ENCODE measurements around the gene SFTA2.
A peak's percentile ranks its signal among the peaks of the same experiment; 100 is the strongest.
"Not testable (repeated sequence)": the region's sequence is repeated elsewhere in the genome, so short reads cannot be mapped to it uniquely, and the experiment has no call there.

Gene SFTA2

GRCh38 chr6:30912746-30913520, 19.0 kb downstream of the SFTA2 start:
- no peak for DNase-seq

- not testable (repeated sequence) for DNase-seq
Measured at GRCh38 chr6:30910473-30910872, 21.5 kb downstream of the SFTA2 start.

- DNase-seq, result no peak
Measured at GRCh38 chr6:30908700-30909099, 23.3 kb downstream of the SFTA2 start.

- DNase-seq, result peak; percentile 96 to 98 (median 97)
Measured at GRCh38 chr6:30907758-30908591, 24.0 kb downstream of the SFTA2 start, which contains the start of gene GTF2H4. GTF2H4 (plus strand) TSS chr6:30908207.

- DNase-seq, result not testable (repeated sequence)
Measured at GRCh38 chr6:30907290-30907757, 24.6 kb downstream of the SFTA2 start.

GRCh38 chr6:30903236-30903635, 28.7 kb downstream of the SFTA2 start:
- DNase-seq, result no peak

- no peak for DNase-seq
Measured at GRCh38 chr6:30902709-30903108, 29.3 kb downstream of the SFTA2 start.

- DNase-seq, result not testable (repeated sequence)
Measured at GRCh38 chr6:30902196-30902595, 29.8 kb downstream of the SFTA2 start.

GRCh38 chr6:30901436-30901835, 30.5 kb downstream of the SFTA2 start:
- DNase-seq, result no peak

- DNase-seq, result no peak
Measured at GRCh38 chr6:30900863-30901417, 31.0 kb downstream of the SFTA2 start.

GRCh38 chr6:30898750-30899360, 33.1 kb downstream of the SFTA2 start:
- no peak for DNase-seq

- no peak for DNase-seq
Measured at GRCh38 chr6:30897882-30898281, 34.1 kb downstream of the SFTA2 start.

GRCh38 chr6:30896541-30896940, 35.4 kb downstream of the SFTA2 start:
- DNase-seq, result no peak

- DNase-seq, result no peak
Measured at GRCh38 chr6:30895343-30895742, 36.6 kb downstream of the SFTA2 start.

GRCh38 chr6:30894935-30895334, 37.0 kb downstream of the SFTA2 start:
- DNase-seq, result no peak

GRCh38 chr6:30894381-30894780, 37.6 kb downstream of the SFTA2 start:
- DNase-seq, result no peak

GRCh38 chr6:30893666-30894065, 38.3 kb downstream of the SFTA2 start:
- no peak for DNase-seq

- no peak for DNase-seq
Measured at GRCh38 chr6:30893001-30893591, 38.9 kb downstream of the SFTA2 start.

GRCh38 chr6:30891816-30892538, 40.0 kb downstream of the SFTA2 start:
- DNase-seq, result no peak

GRCh38 chr6:30891450-30891723, 40.6 kb downstream of the SFTA2 start:
- DNase-seq, result no peak

- peak in 1 of 3 experiments; percentile 3 for DNase-seq
Measured at GRCh38 chr6:30890646-30891449, 41.1 kb downstream of the SFTA2 start.
